Measurements from ENCODE around the gene MAPK4. TPM values are rescaled to one million over a fixed set of nuclear protein-coding genes. Genes with fewer than 3 reads are reported as not detected.

Gene MAPK4
- total RNA-seq, 1 experiment from 2014 or later = 4.2 TPM

DNA sequence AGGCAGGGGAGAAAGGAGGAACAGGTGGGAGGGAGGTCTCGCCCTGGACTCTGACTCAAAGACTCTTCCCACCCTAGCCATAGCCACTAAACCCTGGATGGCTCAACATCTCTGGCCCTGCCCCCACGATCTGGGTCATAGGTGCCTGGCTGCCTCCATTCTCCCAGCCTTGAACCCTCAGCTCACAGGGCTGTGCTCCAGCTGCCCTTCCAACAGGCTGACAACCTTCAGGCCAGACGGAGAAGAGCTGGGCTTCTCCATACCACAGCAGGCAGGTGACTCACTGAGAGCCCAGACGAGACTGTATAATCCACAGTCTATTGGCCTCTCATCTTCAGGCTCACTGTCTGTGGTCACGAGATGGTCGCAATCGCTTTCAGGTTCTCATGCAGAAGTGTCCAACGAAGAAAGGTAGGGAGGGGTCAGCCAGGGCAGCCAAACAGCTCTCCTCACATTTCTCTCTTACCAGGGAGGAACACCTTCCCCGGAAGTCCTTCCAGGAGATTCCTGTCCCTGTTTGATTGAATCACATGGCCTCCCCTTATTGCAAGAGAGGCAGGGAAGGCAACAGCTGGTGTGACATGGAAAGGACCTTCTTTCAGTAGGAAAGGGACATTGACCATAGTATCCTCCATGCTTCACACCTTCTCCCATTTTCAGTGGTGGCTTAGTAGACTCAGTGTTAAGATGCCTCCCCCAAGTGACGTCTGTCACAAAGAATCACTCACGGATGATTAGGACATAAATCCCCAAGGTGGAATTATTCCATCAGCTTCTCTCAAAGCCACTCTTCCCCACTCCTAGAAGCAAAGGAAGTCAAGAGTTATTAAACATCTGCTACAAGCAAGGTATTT lies 159.8 kb downstream of the MAPK4 start (continued):
- TF ChIP-seq, protein P1, sequence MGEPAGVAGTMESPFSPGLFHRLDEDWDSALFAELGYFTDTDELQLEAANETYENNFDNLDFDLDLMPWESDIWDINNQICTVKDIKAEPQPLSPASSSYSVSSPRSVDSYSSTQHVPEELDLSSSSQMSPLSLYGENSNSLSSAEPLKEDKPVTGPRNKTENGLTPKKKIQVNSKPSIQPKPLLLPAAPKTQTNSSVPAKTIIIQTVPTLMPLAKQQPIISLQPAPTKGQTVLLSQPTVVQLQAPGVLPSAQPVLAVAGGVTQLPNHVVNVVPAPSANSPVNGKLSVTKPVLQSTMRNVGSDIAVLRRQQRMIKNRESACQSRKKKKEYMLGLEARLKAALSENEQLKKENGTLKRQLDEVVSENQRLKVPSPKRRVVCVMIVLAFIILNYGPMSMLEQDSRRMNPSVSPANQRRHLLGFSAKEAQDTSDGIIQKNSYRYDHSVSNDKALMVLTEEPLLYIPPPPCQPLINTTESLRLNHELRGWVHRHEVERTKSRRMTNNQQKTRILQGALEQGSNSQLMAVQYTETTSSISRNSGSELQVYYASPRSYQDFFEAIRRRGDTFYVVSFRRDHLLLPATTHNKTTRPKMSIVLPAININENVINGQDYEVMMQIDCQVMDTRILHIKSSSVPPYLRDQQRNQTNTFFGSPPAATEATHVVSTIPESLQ (CRISPR knock-in tag; IDR thresholded peaks at IDR 0.05) = no peak
- TF ChIP-seq, protein P2, sequence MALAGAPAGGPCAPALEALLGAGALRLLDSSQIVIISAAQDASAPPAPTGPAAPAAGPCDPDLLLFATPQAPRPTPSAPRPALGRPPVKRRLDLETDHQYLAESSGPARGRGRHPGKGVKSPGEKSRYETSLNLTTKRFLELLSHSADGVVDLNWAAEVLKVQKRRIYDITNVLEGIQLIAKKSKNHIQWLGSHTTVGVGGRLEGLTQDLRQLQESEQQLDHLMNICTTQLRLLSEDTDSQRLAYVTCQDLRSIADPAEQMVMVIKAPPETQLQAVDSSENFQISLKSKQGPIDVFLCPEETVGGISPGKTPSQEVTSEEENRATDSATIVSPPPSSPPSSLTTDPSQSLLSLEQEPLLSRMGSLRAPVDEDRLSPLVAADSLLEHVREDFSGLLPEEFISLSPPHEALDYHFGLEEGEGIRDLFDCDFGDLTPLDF (CRISPR knock-in tag; IDR thresholded peaks at IDR 0.05) = no peak
- TF ChIP-seq, protein P3, sequence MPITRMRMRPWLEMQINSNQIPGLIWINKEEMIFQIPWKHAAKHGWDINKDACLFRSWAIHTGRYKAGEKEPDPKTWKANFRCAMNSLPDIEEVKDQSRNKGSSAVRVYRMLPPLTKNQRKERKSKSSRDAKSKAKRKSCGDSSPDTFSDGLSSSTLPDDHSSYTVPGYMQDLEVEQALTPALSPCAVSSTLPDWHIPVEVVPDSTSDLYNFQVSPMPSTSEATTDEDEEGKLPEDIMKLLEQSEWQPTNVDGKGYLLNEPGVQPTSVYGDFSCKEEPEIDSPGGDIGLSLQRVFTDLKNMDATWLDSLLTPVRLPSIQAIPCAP (CRISPR knock-in tag; IDR thresholded peaks at IDR 0.05) = no peak
- no peak for TF ChIP-seq ESRRA (CRISPR knock-in tag; IDR thresholded peaks at IDR 0.05; ENCODE audit: borderline replicate concordance)

DNA sequence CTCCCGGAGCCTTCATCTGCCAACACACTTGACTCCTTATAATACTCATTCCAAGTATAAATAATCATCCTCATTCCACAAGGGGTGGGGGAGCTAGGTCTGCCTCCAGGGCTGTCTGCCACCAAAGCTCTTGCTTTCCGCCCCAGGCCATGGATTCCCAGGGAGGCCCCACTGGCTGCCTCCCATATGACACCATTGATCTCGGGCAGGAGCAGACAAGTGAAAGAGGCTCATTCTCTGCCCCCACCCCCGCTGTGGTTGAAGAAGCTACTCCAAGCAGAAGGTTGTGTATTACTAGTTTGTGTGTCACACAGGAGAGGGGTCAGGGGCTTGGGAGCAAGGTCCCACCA lies 160.4 kb downstream of the MAPK4 start:
- ATAC-seq = no peak
- peaks cover 6% of the 10 kb centered on the region; the same call in 1 of the 2 replicates for H3K36me3 Mint-ChIP-seq
- no peaks in the 10 kb centered on the region; the same call in 1 of the 2 replicates for H3K27me3 Mint-ChIP-seq (ENCODE audit: low read depth)
- H3K27ac Mint-ChIP-seq = no peak overlapping the region
- no peak for DNase-seq (ENCODE audit: low spot score)
- TF ChIP-seq, protein P4, sequence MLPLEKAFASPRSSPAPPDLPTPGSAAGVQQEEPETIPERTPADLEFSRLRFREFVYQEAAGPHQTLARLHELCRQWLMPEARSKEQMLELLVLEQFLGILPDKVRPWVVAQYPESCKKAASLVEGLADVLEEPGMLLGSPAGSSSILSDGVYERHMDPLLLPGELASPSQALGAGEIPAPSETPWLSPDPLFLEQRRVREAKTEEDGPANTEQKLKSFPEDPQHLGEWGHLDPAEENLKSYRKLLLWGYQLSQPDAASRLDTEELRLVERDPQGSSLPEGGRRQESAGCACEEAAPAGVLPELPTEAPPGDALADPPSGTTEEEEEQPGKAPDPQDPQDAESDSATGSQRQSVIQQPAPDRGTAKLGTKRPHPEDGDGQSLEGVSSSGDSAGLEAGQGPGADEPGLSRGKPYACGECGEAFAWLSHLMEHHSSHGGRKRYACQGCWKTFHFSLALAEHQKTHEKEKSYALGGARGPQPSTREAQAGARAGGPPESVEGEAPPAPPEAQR (CRISPR knock-in tag; IDR thresholded peaks at IDR 0.05) = no peak
- TF ChIP-seq, protein P5, sequence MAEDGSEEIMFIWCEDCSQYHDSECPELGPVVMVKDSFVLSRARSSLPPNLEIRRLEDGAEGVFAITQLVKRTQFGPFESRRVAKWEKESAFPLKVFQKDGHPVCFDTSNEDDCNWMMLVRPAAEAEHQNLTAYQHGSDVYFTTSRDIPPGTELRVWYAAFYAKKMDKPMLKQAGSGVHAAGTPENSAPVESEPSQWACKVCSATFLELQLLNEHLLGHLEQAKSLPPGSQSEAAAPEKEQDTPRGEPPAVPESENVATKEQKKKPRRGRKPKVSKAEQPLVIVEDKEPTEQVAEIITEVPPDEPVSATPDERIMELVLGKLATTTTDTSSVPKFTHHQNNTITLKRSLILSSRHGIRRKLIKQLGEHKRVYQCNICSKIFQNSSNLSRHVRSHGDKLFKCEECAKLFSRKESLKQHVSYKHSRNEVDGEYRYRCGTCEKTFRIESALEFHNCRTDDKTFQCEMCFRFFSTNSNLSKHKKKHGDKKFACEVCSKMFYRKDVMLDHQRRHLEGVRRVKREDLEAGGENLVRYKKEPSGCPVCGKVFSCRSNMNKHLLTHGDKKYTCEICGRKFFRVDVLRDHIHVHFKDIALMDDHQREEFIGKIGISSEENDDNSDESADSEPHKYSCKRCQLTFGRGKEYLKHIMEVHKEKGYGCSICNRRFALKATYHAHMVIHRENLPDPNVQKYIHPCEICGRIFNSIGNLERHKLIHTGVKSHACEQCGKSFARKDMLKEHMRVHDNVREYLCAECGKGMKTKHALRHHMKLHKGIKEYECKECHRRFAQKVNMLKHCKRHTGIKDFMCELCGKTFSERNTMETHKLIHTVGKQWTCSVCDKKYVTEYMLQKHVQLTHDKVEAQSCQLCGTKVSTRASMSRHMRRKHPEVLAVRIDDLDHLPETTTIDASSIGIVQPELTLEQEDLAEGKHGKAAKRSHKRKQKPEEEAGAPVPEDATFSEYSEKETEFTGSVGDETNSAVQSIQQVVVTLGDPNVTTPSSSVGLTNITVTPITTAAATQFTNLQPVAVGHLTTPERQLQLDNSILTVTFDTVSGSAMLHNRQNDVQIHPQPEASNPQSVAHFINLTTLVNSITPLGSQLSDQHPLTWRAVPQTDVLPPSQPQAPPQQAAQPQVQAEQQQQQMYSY (CRISPR knock-in tag; IDR thresholded peaks at IDR 0.05) = no peak
- TF ChIP-seq JUN (CRISPR knock-in tag; IDR thresholded peaks at IDR 0.05) (no peak), NR2C2 (CRISPR knock-in tag; IDR thresholded peaks at IDR 0.05) (no peak), FOXK1 (CRISPR knock-in tag; IDR thresholded peaks at IDR 0.05) (no peak), SMAD4 (CRISPR knock-in tag; IDR thresholded peaks at IDR 0.05) (no peak)
- TF ChIP-seq, protein P6, sequence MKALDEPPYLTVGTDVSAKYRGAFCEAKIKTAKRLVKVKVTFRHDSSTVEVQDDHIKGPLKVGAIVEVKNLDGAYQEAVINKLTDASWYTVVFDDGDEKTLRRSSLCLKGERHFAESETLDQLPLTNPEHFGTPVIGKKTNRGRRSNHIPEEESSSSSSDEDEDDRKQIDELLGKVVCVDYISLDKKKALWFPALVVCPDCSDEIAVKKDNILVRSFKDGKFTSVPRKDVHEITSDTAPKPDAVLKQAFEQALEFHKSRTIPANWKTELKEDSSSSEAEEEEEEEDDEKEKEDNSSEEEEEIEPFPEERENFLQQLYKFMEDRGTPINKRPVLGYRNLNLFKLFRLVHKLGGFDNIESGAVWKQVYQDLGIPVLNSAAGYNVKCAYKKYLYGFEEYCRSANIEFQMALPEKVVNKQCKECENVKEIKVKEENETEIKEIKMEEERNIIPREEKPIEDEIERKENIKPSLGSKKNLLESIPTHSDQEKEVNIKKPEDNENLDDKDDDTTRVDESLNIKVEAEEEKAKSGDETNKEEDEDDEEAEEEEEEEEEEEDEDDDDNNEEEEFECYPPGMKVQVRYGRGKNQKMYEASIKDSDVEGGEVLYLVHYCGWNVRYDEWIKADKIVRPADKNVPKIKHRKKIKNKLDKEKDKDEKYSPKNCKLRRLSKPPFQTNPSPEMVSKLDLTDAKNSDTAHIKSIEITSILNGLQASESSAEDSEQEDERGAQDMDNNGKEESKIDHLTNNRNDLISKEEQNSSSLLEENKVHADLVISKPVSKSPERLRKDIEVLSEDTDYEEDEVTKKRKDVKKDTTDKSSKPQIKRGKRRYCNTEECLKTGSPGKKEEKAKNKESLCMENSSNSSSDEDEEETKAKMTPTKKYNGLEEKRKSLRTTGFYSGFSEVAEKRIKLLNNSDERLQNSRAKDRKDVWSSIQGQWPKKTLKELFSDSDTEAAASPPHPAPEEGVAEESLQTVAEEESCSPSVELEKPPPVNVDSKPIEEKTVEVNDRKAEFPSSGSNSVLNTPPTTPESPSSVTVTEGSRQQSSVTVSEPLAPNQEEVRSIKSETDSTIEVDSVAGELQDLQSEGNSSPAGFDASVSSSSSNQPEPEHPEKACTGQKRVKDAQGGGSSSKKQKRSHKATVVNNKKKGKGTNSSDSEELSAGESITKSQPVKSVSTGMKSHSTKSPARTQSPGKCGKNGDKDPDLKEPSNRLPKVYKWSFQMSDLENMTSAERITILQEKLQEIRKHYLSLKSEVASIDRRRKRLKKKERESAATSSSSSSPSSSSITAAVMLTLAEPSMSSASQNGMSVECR (CRISPR knock-in tag; IDR thresholded peaks at IDR 0.05; ENCODE audit: borderline replicate concordance) = no peak
- ChIA-PET CTCF (no interaction called here), POLR2A (no interaction called here)
- peaks cover 15% of the 10 kb centered on the region for H3K9me3 Mint-ChIP-seq
- no peak overlapping the region for H3K4me3 Mint-ChIP-seq
- H3K4me1 Mint-ChIP-seq = no peaks in the 10 kb centered on the region; the same call in 1 of the 2 replicates
